Heart left ventricle (tissue), 16 donors: Measurements from ENCODE around the gene C15orf39. TPM values are rescaled to one million over a fixed set of nuclear protein-coding genes. Genes with fewer than 3 reads are reported as not detected.

Experiments used
- ATAC-seq, 4 donors: fragments of 200-7000 bp; cut with Tn5 transposase; one replicate each; pipeline ENCODE4 v1.9.1; 2020 to 2022; ENCODE audit warnings: moderate library complexity in 4 of 4, mild to moderate bottlenecking in 3 of 4, moderate number of reproducible peaks in 1 of 4
- DNase-seq, 5 donors: peaks; one replicate each; pipeline ENCODE4 v3.0.0-alpha.2; 2020
- H3K27ac ChIP-seq, 12 donors: fragments of 200-600 bp; sonication (generic) in 4 of 12; one replicate each; pipeline versions ENCODE4 v1.5.0 to v1.8.0; 2016 to 2022; ENCODE audit warnings: mild to moderate bottlenecking in 2 of 12
- H3K27me3 ChIP-seq, 9 donors: fragments of 200-600 bp; sonication (generic) in 2 of 9; one replicate each; pipeline versions ENCODE4 v1.5.1 to v1.8.0; 2016 to 2022; ENCODE audit warnings: mild to moderate bottlenecking in 3 of 9
- H3K36me3 ChIP-seq, 9 donors: fragments of 200-600 bp; sonication (generic) in 2 of 9; one replicate each; pipeline versions ENCODE4 v1.5.0 to v1.8.0; 2018 to 2022; ENCODE audit warnings: mild to moderate bottlenecking in 2 of 9
- H3K4me1 ChIP-seq, 12 donors: fragments of 200-600 bp; sonication (generic) in 4 of 12; one replicate each; pipeline versions ENCODE4 v1.5.0 to v1.8.0; 2016 to 2022; ENCODE audit warnings: mild to moderate bottlenecking in 3 of 12
- H3K4me3 ChIP-seq, 12 donors: fragments of 200-600 bp; sonication (generic) in 4 of 12; one replicate each; pipeline versions ENCODE4 v1.5.0 to v1.8.0; 2017 to 2022; ENCODE audit warnings: mild to moderate bottlenecking in 9 of 12, moderate library complexity in 4 of 12
- H3K9me3 ChIP-seq, 12 donors: fragments of 200-600 bp; sonication (generic) in 4 of 12; one replicate each; pipeline versions ENCODE4 v1.5.0 to v1.8.0; 2016 to 2022; ENCODE audit warnings: mild to moderate bottlenecking in 1 of 12
- CTCF ChIP-seq, 12 donors: fragments of 200-600 bp; sonication (generic) in 4 of 12; IDR thresholded peaks; one replicate each; pipeline versions ENCODE4 v1.5.0 to v1.8.0; 2018 to 2022; ENCODE audit warnings: antibody characterized with exemption in 12 of 12, mild to moderate bottlenecking in 5 of 12
- POLR2A ChIP-seq, 2 donors: fragments of 450-650 bp; IDR thresholded peaks; one replicate each; pipeline ENCODE4 v1.6.1; 2017; ENCODE audit warnings: antibody characterized with exemption in 2 of 2, mild to moderate bottlenecking in 2 of 2, moderate library complexity in 2 of 2
- WGBS, 4 donors: extraction: QIAGEN DNeasy Blood & Tissue Kit in 2 of 4; methylation state at CpG; one replicate each; pipeline versions ENCODE4 v1.1.5 to v1.1.7; 2013 to 2018; 5-methylcytosine and 5-hydroxymethylcytosine counted together
- intact Hi-C, 10 donors: fragments of 100-400 bp; cut with DNase I; formaldehyde crosslinking; loops; one replicate each; pipeline versions ENCODE4 v1.11.1 to v1.14.2; 2022
- polyA plus RNA-seq, 2 donors: library from polyadenylated mRNA; stranded (reverse); fragments of 200-250 nt; gene quantifications; one replicate each; pipeline ENCODE4 v1.2.3, GENCODE V29; 2013
- total RNA-seq, 9 donors: library from RNA; depleted of rRNA in 2 of 9; stranded (reverse); fragments of >200 nt in 2 of 9; fragmentation: NEBNext Ultra II Directional in 3 of 9; extraction: Animal tissue kit (Norgen Biotek cat#: 25700) in 3 of 9; gene quantifications; one replicate each; pipeline versions ENCODE4 v1.1.0 to v1.2.4, GENCODE V29; 2016 to 2023
- donor health status: ischemic (EF 13 %, LVEDD 7.1; RV severe dilation, severe dysfunction).
- donor health status: healthy with polysubstance abuse.
- donor health status: DM: no; HTN: yes; CAD: no.
- donor health status: DM: no; HTN: no; CAD: no.
- donor health status: ischemic (EF 25% LVEDD 6.9; RV normal size, moderate dysfunction).
- donor health status: ischemic (EF 25% LVEDD 5.7; RV mildly dilated, moderate dysfunction).
- donor health status: healthy.
- donor health status: DM: yes; HTN: yes; CAD: no.
- donor health status: ischemic (EF 35%, LVEDD 5.7; RV mildly dilated, moderate dysfunction).
- donor health status: nonischemic (EF 11% LVEDD 7.7; RV severe dilation, severe dysfunction).
- donor health status: DM: yes; HTN: yes; CAD: no.
- donor health status: PGD.
- donor health status: ischemic (EF 29% LVEDD 5.4; RV normal size, mild dysfunction).
- donor health status: nonischemic (EF 23%, LVEDD 6.1; RV moderate dilation, normal function).

The C15orf39 gene
- total and polyA plus RNA-seq, 11 donors, result 6.5 to 26.1 (median 13.6) TPM

DNA sequence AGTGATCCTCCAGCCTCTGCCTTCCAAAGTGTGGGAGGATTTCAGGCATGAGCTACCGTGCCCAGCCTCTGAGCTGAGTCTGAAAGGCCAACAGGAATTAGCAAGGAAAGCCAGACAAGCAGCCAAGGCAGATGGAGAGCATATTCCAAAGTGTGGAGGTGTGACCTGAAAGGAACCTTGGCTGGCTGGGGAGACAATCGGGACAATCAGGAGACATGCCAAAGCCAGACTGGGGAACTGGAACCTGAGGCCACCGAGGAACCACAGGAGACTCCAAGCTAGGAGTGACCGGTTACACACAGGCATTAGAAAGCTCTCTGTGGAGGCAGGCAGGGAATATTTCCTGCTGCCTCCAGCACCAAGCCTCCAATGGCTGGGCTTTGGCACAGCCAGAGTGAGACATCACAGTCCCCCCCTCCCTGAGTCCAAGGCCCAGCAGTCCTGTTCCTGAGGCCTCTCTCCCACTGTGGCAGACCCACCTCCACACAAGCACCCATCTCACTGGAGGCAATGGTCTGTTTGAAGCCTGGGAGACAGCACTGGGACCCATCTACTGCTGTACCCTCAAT, 4.5 kb upstream of the C15orf39 start:
- H3K9me3 ChIP-seq, result no peaks in the 10 kb centered on the region
- peaks cover 0 to 49% (median 35%) of the 10 kb centered on the region in 12 donors for H3K4me1 ChIP-seq
- no peaks in the 10 kb centered on the region for H3K36me3 ChIP-seq
- no peak for DNase-seq
- intact Hi-C loops, result no loop called here
- ATAC-seq, result no peak
- H3K27ac ChIP-seq, result peak overlapping the region in 2 of 12 donors; percentile 13 to 30
- TF ChIP-seq CTCF (IDR thresholded peaks at IDR 0.05), result no peak
- TF ChIP-seq POLR2A (IDR thresholded peaks at IDR 0.05), result no peak
- WGBS, 4 donors, result 21 to 40% (median 33%) methylated on average over 4 of the region's 4 CpGs
- no peaks in the 10 kb centered on the region for H3K27me3 ChIP-seq
- no peak overlapping the region for H3K4me3 ChIP-seq

- Histone ChIP-seq H3K9me3 (no peaks in the 10 kb centered on the region), H3K27me3 (no peaks in the 10 kb centered on the region), H3K4me3 (no peak overlapping the region), H3K27ac (peak overlapping the region in 1 of 12 donors; percentile 18), H3K36me3 (no peaks in the 10 kb centered on the region), H3K4me1 (peaks cover 0 to 64% (median 42%) of the 10 kb centered on the region in 12 donors)
- ATAC-seq (no peak), DNase-seq (no peak)
- 75 to 80% (median 79%) methylated on average over 3 of the region's 3 CpGs for WGBS, 4 donors
- TF ChIP-seq CTCF (IDR thresholded peaks at IDR 0.05) (no peak), POLR2A (IDR thresholded peaks at IDR 0.05) (no peak)
- intact Hi-C loops, result no loop called here
Measured at GRCh38 chr15:75198560-75199356, 2.9 kb upstream of the C15orf39 start.

DNA sequence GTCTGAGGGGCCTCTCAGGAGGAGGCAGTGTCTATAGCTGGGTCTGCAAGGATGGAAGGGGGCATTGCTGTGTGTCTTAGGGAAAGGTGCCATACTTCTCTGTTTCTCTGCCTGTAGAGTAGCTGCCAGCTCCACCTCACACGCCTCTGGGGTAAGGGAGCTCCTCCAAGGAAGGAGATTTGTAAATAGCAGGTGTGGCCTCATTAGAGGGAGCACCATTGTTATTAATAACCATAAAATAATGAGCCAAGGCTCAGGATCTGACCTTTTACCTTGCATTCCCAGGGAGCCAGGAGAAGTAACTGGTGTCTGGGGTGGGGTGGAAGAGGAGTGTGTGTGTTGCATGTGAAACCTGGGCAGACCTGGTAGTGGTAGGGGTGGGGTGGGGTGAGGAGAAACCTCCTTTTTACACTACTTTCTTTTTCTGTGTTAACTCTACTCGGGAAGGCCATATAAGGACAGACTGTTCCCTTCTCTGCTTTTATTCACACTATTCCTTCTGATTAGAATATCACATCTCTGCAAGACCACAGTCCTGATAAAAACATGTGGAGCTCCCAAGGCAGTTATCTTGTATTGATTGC, 2.2 kb upstream of the C15orf39 start:
- H3K4me1 ChIP-seq, result peaks cover 0 to 71% (median 48%) of the 10 kb centered on the region in 12 donors
- ATAC-seq (no peak), DNase-seq (no peak)
- peak overlapping the region in 3 of 12 donors; percentile 97 to 99 (median 97) for H3K27ac ChIP-seq
- 54 to 71% (median 60%) methylated on average over 2 of the region's 2 CpGs for WGBS, 4 donors
- TF ChIP-seq CTCF (IDR thresholded peaks at IDR 0.05) (no peak), POLR2A (IDR thresholded peaks at IDR 0.05) (no peak)
- H3K9me3 ChIP-seq, result no peaks in the 10 kb centered on the region
- intact Hi-C loops, result no loop called here
- no peaks in the 10 kb centered on the region for H3K36me3 ChIP-seq
- H3K4me3 ChIP-seq, result no peak overlapping the region
- H3K27me3 ChIP-seq, result no peaks in the 10 kb centered on the region

DNA sequence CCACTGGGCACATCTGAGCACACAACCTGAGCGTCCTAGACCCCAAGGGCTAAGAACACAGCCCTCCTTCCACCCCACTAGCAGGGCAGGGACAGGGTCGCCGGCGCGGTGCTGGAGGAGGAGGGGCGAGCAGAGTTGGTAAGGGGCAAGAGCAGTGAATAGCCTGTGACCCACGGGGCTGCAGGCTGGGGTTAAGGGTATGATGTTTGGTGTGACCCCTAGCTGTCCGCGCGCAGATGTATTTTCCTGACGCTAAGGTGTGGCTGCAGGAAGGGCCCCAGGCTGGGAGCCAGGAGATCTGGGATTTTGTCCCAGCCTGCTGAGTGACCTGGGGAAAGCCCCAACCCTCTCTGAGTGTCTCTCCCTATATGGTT, 1.3 kb upstream of the C15orf39 start:
- TF ChIP-seq CTCF (IDR thresholded peaks at IDR 0.05) (peak in 1 of 12 donors; percentile 10), POLR2A (IDR thresholded peaks at IDR 0.05) (no peak)
- WGBS, 4 donors, result 34 to 49% (median 39%) methylated on average over 11 of the region's 11 CpGs
- H3K27me3 ChIP-seq, result no peaks in the 10 kb centered on the region
- ATAC-seq, result peak in 1 of 4 donors; percentile 22
- H3K4me1 ChIP-seq, result peaks cover 0 to 75% (median 54%) of the 10 kb centered on the region in 12 donors
- H3K4me3 ChIP-seq, result peak overlapping the region in 4 of 12 donors; percentile 61 to 100 (median 86)
- H3K36me3 ChIP-seq, result no peaks in the 10 kb centered on the region
- peak in 2 of 5 donors; percentile 49 to 66 for DNase-seq
- H3K27ac ChIP-seq, result peak overlapping the region in 7 of 12 donors; percentile 19 to 99 (median 97)
- no peaks in the 10 kb centered on the region for H3K9me3 ChIP-seq
- intact Hi-C loops, result loop anchor here in 6 of 10 donors (5.0 to 10.0 kb wide), 5 partner anchors 73 to 263 kb away; partner anchors contain the start of genes RPP25 (in 3 of the 6), COMMD4 (in 1 of the 6) and COX5A (in 1 of the 6)
